Measurements from ENCODE around the gene ASPSCR1.

Gene ASPSCR1

GRCh38 chr17:81996232-81996756, 18.9 kb downstream of the ASPSCR1 start:
- no peak for TF ChIP-seq CTCF (conservative IDR thresholded peaks at IDR 0.05; ENCODE audit: low read depth, low read length)
- DNase-seq (ENCODE audit: low read depth), result no peak
- no peak overlapping the region for H3K4me3 ChIP-seq (ENCODE audit: low read length)

GRCh38 chr17:81996757-81997441, 19.5 kb downstream of the ASPSCR1 start:
- no peak for DNase-seq (ENCODE audit: low read depth)
- H3K4me3 ChIP-seq (ENCODE audit: low read length), result no peak overlapping the region
- TF ChIP-seq CTCF (conservative IDR thresholded peaks at IDR 0.05; ENCODE audit: low read depth, low read length), result no peak

DNA sequence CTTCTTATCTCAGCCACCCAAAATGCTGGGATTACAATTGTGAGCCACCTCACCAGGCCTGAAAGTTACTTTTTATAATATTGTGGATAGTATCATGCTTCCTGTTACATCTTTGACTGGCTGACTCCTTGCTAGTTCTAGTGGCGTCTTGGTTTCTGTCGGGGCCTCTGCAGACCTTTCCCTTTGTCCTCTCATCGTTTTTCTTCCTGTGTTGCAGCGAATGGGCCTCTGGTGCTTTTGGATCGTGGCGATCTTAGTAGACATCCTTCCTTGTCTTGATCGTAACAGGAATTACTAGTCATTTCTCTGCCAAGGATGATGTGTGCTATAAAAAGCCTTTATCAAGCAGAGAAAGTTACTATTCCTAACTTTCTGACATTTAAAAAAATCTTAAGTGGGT, 20.8 kb downstream of the ASPSCR1 start:
- TF ChIP-seq CTCF (conservative IDR thresholded peaks at IDR 0.05; ENCODE audit: low read depth, low read length), result no peak
- DNase-seq (ENCODE audit: low read depth), result no peak
- no peak overlapping the region for H3K4me3 ChIP-seq (ENCODE audit: low read length)

GRCh38 chr17:81998691-81999438, 21.4 kb downstream of the ASPSCR1 start:
- no peak for DNase-seq (ENCODE audit: low read depth)
- no peak for TF ChIP-seq CTCF (conservative IDR thresholded peaks at IDR 0.05; ENCODE audit: low read depth, low read length)
- H3K4me3 ChIP-seq (ENCODE audit: low read length), result no peak overlapping the region

GRCh38 chr17:81999587-81999975, 22.2 kb downstream of the ASPSCR1 start:
- no peak for DNase-seq (ENCODE audit: low read depth)
- no peak for TF ChIP-seq CTCF (conservative IDR thresholded peaks at IDR 0.05; ENCODE audit: low read depth, low read length)
- H3K4me3 ChIP-seq (ENCODE audit: low read length), result no peak overlapping the region

GRCh38 chr17:81999976-82000802, 22.8 kb downstream of the ASPSCR1 start:
- no peak for TF ChIP-seq CTCF (conservative IDR thresholded peaks at IDR 0.05; ENCODE audit: low read depth, low read length)
- DNase-seq (ENCODE audit: low read depth), result no peak
- no peak overlapping the region for H3K4me3 ChIP-seq (ENCODE audit: low read length)

Data from retinal pigment epithelial cell (primary cell).